Testis (tissue), 3 donors: ENCODE measurements around the gene AGXT2. TPM values are rescaled to one million over a fixed set of nuclear protein-coding genes. Genes with fewer than 3 reads are reported as not detected.

Source experiments
- DNase-seq: peaks from one replicate; pipeline ENCODE4 v3.0.0-alpha.2; 2019
- H3K27ac ChIP-seq, 2 donors: fragments of 200-600 bp; sonication (generic); one replicate each; pipeline ENCODE4 v1.5.1; 2019
- H3K27me3 ChIP-seq: fragments of 200-600 bp; sonication (generic); one replicate; pipeline ENCODE4 v1.5.1; 2019
- H3K36me3 ChIP-seq: fragments of 200-600 bp; sonication (generic); one replicate; pipeline ENCODE4 v1.5.1; 2017; ENCODE audit warnings: low read depth; ENCODE audit errors: missing control alignments
- H3K4me1 ChIP-seq: fragments of 200-600 bp; sonication (generic); one replicate; pipeline ENCODE4 v1.5.1; 2019
- H3K4me3 ChIP-seq, 2 donors: fragments of 200-600 bp; sonication (generic); one replicate each; pipeline ENCODE4 v1.5.1; 2017 to 2019
- H3K9me3 ChIP-seq: fragments of 200-600 bp; sonication (generic); one replicate; pipeline ENCODE4 v1.5.1; 2017
- CTCF ChIP-seq, 3 experiments: fragments of 450-650 bp in 2 of 3; fragments of 200-600 bp in 1 of 3; sonication (generic) in 1 of 3; IDR thresholded peaks; one replicate each; pipeline ENCODE4 v1.5.1; 2016 to 2019; ENCODE audit warnings: antibody characterized with exemption in 3 of 3, mild to moderate bottlenecking in 2 of 3, moderate library complexity in 1 of 3
- POLR2A ChIP-seq: fragments of 450-650 bp; IDR thresholded peaks from one replicate; pipeline ENCODE4 v1.6.1; 2017; ENCODE audit warnings: antibody characterized with exemption, mild to moderate bottlenecking, moderate library complexity
- WGBS, 2 donors: methylation state at CpG; one replicate each; pipeline ENCODE4 v1.1.5; 2018; 5-methylcytosine and 5-hydroxymethylcytosine counted together
- intact Hi-C: fragments of 100-400 bp; cut with DNase I; formaldehyde crosslinking; loops from one replicate; pipeline ENCODE4 v1.15.1; 2023; ENCODE audit warnings: low total_unique reads
- polyA plus RNA-seq: library from polyadenylated mRNA; stranded (reverse); fragments of 350-450 nt; fragmentation: Illumina TruSeq; extraction: RNeasy Lipid Tissue Mini Kit (QIAGEN cat#74804); gene quantifications from one replicate; pipeline ENCODE4 v1.2.3, GENCODE V29; 2014; ENCODE audit warnings: low read depth, low replicate concordance; ENCODE audit not compliant: insufficient read depth
- total RNA-seq, 2 donors: library from RNA; depleted of rRNA; stranded (reverse); fragments of >200 nt; gene quantifications; one replicate each; pipeline ENCODE4 v1.2.3, GENCODE V29; 2016

Gene AGXT2
- total and polyA plus RNA-seq, 3 donors from 2014 or later = 0.25 TPM; not detected in 2

- no peak for TF ChIP-seq CTCF (IDR thresholded peaks at IDR 0.05)
- TF ChIP-seq POLR2A = no peak
- H3K27me3 ChIP-seq = no peaks in the 10 kb centered on the region
- 48 to 58% methylated on average over 5 of the region's 5 CpGs for WGBS, 2 donors
- peak overlapping the region in 1 of 2 donors; percentile 62 for H3K27ac ChIP-seq
- intact Hi-C loops = no loop called here
- no peak for DNase-seq
- no peak overlapping the region for H3K4me3 ChIP-seq
- H3K36me3 ChIP-seq = no peaks in the 10 kb centered on the region
- no peaks in the 10 kb centered on the region for H3K4me1 ChIP-seq
- H3K9me3 ChIP-seq = no peaks in the 10 kb centered on the region
Measured at GRCh38 chr5:35026280-35026840, 21.4 kb downstream of the AGXT2 start.

- H3K36me3 ChIP-seq = no peaks in the 10 kb centered on the region
- no peaks in the 10 kb centered on the region for H3K27me3 ChIP-seq
- no peak overlapping the region for H3K27ac ChIP-seq
- no peaks in the 10 kb centered on the region for H3K9me3 ChIP-seq
- intact Hi-C loops = no loop called here
- no peak for DNase-seq
- 75 to 81% methylated on average over 10 of the region's 10 CpGs for WGBS, 2 donors
- TF ChIP-seq POLR2A (no peak), CTCF (IDR thresholded peaks at IDR 0.05) (no peak)
- H3K4me1 ChIP-seq = no peaks in the 10 kb centered on the region
- H3K4me3 ChIP-seq = no peak overlapping the region
Measured at GRCh38 chr5:35024911-35025510, 22.7 kb downstream of the AGXT2 start.

GRCh38 chr5:35023391-35024178 is 24.2 kb downstream of the AGXT2 start:
- intact Hi-C loops = no loop called here
- WGBS, 2 donors = 79 to 93% methylated on average over 7 of the region's 7 CpGs
- TF ChIP-seq CTCF (IDR thresholded peaks at IDR 0.05) = no peak
- TF ChIP-seq POLR2A = no peak
- H3K27me3 ChIP-seq = no peaks in the 10 kb centered on the region
- H3K4me1 ChIP-seq = no peaks in the 10 kb centered on the region
- H3K9me3 ChIP-seq = no peaks in the 10 kb centered on the region
- H3K27ac ChIP-seq = no peak overlapping the region
- no peaks in the 10 kb centered on the region for H3K36me3 ChIP-seq
- no peak overlapping the region for H3K4me3 ChIP-seq
- DNase-seq = no peak

- Histone ChIP-seq H3K27ac (no peak overlapping the region), H3K27me3 (no peaks in the 10 kb centered on the region), H3K4me3 (no peak overlapping the region), H3K36me3 (no peaks in the 10 kb centered on the region), H3K4me1 (no peaks in the 10 kb centered on the region), H3K9me3 (no peaks in the 10 kb centered on the region)
- no peak for TF ChIP-seq CTCF (IDR thresholded peaks at IDR 0.05)
- no peak for TF ChIP-seq POLR2A
- intact Hi-C loops = no loop called here
- WGBS, 2 donors = 61 to 67% methylated on average over 4 of the region's 4 CpGs
- no peak for DNase-seq
Measured at GRCh38 chr5:35016174-35017051, 31.3 kb downstream of the AGXT2 start.
